H1 (cell line): ENCODE measurements around the gene GRIA1. TPM values are rescaled to one million over a fixed set of nuclear protein-coding genes. Genes with fewer than 3 reads are reported as not detected.

ENCODE experiments used
- BRCA1 ChIP-seq: IDR thresholded peaks from 2 replicates; pipeline ENCODE4 v1.6.1; 2012; ENCODE audit warnings: low read depth, low read length, improper control_type of control experiment
- SP4 ChIP-seq: IDR thresholded peaks from 2 replicates; pipeline ENCODE4 v1.6.1; 2012; ENCODE audit warnings: low read length, inconsistent platforms
- polyA plus RNA-seq, 7 experiments: library from polyadenylated mRNA; depleted of rRNA in 3 of 7; stranded (reverse) in 5 of 7; unstranded in 2 of 7; fragments of >200 nt in 5 of 7; fragments of 200-250 nt in 2 of 7; gene quantifications; 1 replicate in 5 of 7; 2 replicates in 1 of 7; 4 replicates in 1 of 7; pipeline versions ENCODE4 v1.2.1 to v1.2.3, GENCODE V29; 2011 to 2013; ENCODE audit warnings: missing spikeins in 2 of 7, mixed read lengths in 2 of 7
- total RNA-seq: library from RNA; stranded (reverse); fragmentation: NEBNext Ultra II Directional; extraction: Animal tissue kit (Norgen Biotek cat#: 25700); gene quantifications from 2 replicates; pipeline ENCODE4 v1.2.1, GENCODE V29; 2021

GRIA1 gene
- total and polyA plus RNA-seq, 2 of the 8 experiments (the other 6 are each of a cell fraction or from before 2014, with no cell fraction given), result 0.97 to 2.5 TPM

- TF ChIP-seq BRCA1 (no peak), SP4 (no peak)
Observed at GRCh38 chr5:153678617-153679329, 188.3 kb downstream of the GRIA1 start (continued).
